Subcutaneous preadipocyte (primary cell): ENCODE data around the gene OR6S1. TPM values are rescaled to one million over a fixed set of nuclear protein-coding genes. Genes with fewer than 3 reads are reported as not detected.

ENCODE experiments used
- small RNA-seq: library from RNA; depleted of rRNA; stranded (forward); fragments of <200 nt; gene quantifications from one replicate; pipeline ENCODE3, GENCODE V24; 2012
- total RNA-seq: library from RNA; depleted of rRNA; stranded (reverse); fragments of >200 nt; gene quantifications from 2 replicates; pipeline ENCODE4 v1.2.3, GENCODE V29; 2012

The OR6S1 gene
- total RNA-seq, result not detected in 2 replicates

DNA sequence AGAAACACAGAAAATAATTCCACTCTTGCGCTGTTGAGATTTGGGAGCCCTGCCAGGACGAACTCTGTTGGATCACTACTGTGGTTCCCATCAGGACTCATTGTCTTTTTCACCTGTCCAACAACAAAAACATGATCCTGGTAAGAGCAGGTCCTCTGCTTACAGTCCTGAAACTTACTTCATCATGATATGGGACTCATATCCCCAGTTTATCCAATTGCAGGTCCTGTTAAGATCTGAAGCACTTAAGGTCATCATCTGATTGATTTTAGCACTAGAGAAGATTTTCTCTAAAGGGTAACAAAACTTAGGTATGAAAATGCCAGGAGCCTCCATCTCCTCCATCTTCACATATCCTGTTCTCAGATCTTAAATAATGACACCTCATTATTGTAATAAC lies at the start of gene OR6S1:
OR6S1 (minus strand) TSS at position 101 of the 400 bp plus-strand sequence; CDS start at position 101, 0 bp downstream.

GRCh38 chr14:20688167-20688839 lies 46.8 kb upstream of the OR6S1 start, which contains the start of gene ANG:
Gene ANG (plus strand): TSS chr14:20688764. CDS start chr14:20693565, 4,801 bp downstream.

GRCh38 chr14:20683891-20684661 lies 42.6 kb upstream of the OR6S1 start, which contains the start of gene RNASE4:
Gene RNASE4 (plus strand): TSS chr14:20684560. CDS start chr14:20699372, 14,812 bp downstream.

DNA sequence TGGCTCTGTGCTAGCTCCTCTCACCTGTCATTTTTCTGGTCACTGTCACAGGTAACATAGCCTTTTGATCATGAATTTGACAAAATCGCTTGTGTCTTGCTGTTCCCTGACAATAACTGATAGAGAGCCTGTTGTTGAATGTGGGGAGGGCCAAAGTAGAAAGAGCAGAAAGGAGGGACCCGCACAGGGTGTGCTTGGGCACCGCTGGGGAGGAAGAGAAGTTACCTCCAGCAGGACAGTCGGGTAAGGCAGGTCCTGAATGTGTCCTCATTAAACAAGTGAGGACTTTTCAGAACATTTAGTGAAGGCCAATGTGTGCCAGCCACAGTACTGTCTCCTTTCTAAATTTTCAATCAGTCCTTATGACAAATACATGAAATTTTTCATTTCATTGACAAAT lies 50.3 kb downstream of the OR6S1 start, which contains the start of gene RNASE12:
RNASE12 (minus strand) TSS at position 142 of the 400 bp plus-strand sequence. CDS start 653 bp downstream, outside the sequence.

Small RNA genes lying within 50 kb of the gene (small RNA-seq; reads per million reads assigned to genes)
- not detected for gene RF00019

Other genes starting within 250 kb of the OR6S1 start
- 16.5 and 20.1 TPM in 2 replicates for gene TEP1, start 228.2 kb downstream of the OR6S1 start, total RNA-seq
- gene KLHL33, start 205.5 kb downstream of the OR6S1 start, total RNA-seq, result under 0.01 and 0.20 TPM in 2 replicates
- 41.2 and 43.0 TPM in 2 replicates for gene OSGEP, start 186.9 kb downstream of the OR6S1 start, total RNA-seq
- gene APEX1, start 186.5 kb downstream of the OR6S1 start, total RNA-seq, result 36.6 and 52.2 TPM in 2 replicates
- gene PIP4P1, start 180.3 kb downstream of the OR6S1 start, total RNA-seq, result 23.5 and 27.9 TPM in 2 replicates
- gene PNP, start 172.3 kb downstream of the OR6S1 start, total RNA-seq, result 65.0 and 73.9 TPM in 2 replicates
- gene RNASE10, start 136.2 kb downstream of the OR6S1 start, total RNA-seq, result not detected in 2 replicates
- not detected in 2 replicates for gene RNASE9, start 80.6 kb downstream of the OR6S1 start, total RNA-seq
- not detected in 2 replicates for gene RNASE11, start 53.7 kb downstream of the OR6S1 start, total RNA-seq
- not detected in 2 replicates for gene RNASE12, start 50.3 kb downstream of the OR6S1 start, total RNA-seq
- 4.7 and 25.4 TPM in 2 replicates for gene RNASE4, start 42.9 kb upstream of the OR6S1 start, total RNA-seq
- gene ANG, start 47.1 kb upstream of the OR6S1 start, total RNA-seq, result 3.7 and 7.0 TPM in 2 replicates
- not detected in 2 replicates for gene EDDM3A, start 104.2 kb upstream of the OR6S1 start, total RNA-seq
- not detected in 2 replicates for gene EDDM3B, start 126.7 kb upstream of the OR6S1 start, total RNA-seq
- gene RNASE6, start 139.6 kb upstream of the OR6S1 start, total RNA-seq, result not detected in 2 replicates
- not detected in 2 replicates for gene RNASE1, start 161.2 kb upstream of the OR6S1 start, total RNA-seq
- not detected in 2 replicates for gene RNASE3, start 249.7 kb upstream of the OR6S1 start, total RNA-seq